Type B pancreatic cell (in vitro differentiated cells): Measurements from ENCODE around the gene KRR1. TPM values are rescaled to one million over a fixed set of nuclear protein-coding genes. Genes with fewer than 3 reads are reported as not detected.
A peak's percentile ranks its signal among the peaks of the same experiment; 100 is the strongest.

ENCODE experiments used
- DNase-seq: peaks from one replicate; pipeline ENCODE4 v3.0.0; 2021; ENCODE audit warnings: mixed read lengths; ENCODE audit not compliant: unreplicated experiment; ENCODE audit errors: extremely low spot score
- H3K27ac Mint-ChIP-seq: 2 replicates; pipeline ENCODE4 v1.8.0; 2021; ENCODE audit warnings: mild to moderate bottlenecking, mixed read lengths
- H3K27me3 Mint-ChIP-seq: 2 replicates; pipeline ENCODE4 v1.8.0; 2021; ENCODE audit warnings: mixed read lengths
- H3K36me3 Mint-ChIP-seq: 2 replicates; pipeline ENCODE4 v1.8.0; 2021; ENCODE audit warnings: mixed read lengths
- H3K4me1 Mint-ChIP-seq: one replicate; pipeline ENCODE4 v1.8.0; 2021; ENCODE audit warnings: mixed read lengths; ENCODE audit not compliant: unreplicated experiment
- H3K4me3 Mint-ChIP-seq: 2 replicates; pipeline ENCODE4 v1.8.0; 2021; ENCODE audit warnings: mild to moderate bottlenecking, mixed read lengths
- H3K9me3 Mint-ChIP-seq: 2 replicates; pipeline ENCODE4 v1.8.0; 2021; ENCODE audit warnings: mixed read lengths
- total RNA-seq: library from RNA; stranded (reverse); gene quantifications from 2 replicates; pipeline ENCODE4 v1.2.1, GENCODE V29; 2021; ENCODE audit warnings: low replicate concordance
- TF ChIP-seq, protein P1 (sequence below): fragments of 200-600 bp; sonication (generic); conservative IDR thresholded peaks from 2 replicates; pipeline ENCODE4 v1.5.0; 2021; ENCODE audit warnings: antibody characterized with exemption, mild to moderate bottlenecking

The KRR1 gene
- total RNA-seq, 1 donor from 2014 or later: 66.9 TPM

DNA sequence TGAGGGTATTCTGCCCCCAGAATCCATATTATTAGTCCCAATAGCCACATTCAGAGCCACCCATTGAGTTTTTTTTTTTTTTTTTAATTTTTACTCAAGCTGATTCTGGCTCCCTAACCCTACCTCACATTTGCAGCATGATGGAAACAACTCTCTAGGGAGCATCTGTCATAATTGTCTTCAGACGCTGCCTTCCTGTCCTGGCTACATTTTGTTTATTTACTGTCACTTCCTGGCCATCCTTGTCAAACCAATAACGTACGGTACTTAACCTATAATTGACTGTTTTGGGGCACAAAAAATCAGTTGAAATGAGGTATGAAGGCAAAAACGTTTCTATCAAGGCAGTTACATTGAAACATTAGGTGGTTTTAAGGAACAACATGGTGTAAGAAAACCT is 28.8 kb downstream of the KRR1 start:
- Mint-ChIP-seq H3K27me3 (no peaks in the 10 kb centered on the region), H3K4me3 (no peak overlapping the region), H3K4me1 (peaks cover 8% of the 10 kb centered on the region), H3K9me3 (no peaks in the 10 kb centered on the region), H3K36me3 (no peaks in the 10 kb centered on the region), H3K27ac (no peak overlapping the region)
- DNase-seq: no peak
- TF ChIP-seq, protein P1, sequence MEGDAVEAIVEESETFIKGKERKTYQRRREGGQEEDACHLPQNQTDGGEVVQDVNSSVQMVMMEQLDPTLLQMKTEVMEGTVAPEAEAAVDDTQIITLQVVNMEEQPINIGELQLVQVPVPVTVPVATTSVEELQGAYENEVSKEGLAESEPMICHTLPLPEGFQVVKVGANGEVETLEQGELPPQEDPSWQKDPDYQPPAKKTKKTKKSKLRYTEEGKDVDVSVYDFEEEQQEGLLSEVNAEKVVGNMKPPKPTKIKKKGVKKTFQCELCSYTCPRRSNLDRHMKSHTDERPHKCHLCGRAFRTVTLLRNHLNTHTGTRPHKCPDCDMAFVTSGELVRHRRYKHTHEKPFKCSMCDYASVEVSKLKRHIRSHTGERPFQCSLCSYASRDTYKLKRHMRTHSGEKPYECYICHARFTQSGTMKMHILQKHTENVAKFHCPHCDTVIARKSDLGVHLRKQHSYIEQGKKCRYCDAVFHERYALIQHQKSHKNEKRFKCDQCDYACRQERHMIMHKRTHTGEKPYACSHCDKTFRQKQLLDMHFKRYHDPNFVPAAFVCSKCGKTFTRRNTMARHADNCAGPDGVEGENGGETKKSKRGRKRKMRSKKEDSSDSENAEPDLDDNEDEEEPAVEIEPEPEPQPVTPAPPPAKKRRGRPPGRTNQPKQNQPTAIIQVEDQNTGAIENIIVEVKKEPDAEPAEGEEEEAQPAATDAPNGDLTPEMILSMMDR: no peak

DNA sequence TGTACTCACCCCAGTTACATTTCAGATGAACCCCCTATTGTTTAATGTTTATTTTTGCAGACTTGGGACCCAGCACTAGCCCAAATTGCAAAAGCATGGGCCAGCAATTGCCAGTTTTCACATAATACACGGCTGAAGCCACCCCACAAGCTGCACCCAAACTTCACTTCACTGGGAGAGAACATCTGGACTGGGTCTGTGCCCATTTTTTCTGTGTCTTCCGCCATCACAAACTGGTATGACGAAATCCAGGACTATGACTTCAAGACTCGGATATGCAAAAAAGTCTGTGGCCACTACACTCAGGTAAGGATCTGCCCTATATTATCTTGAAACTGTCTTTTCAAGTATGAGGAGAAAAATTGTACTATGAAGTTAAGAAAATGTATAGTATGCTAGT is 29.6 kb downstream of the KRR1 start:
- H3K9me3 Mint-ChIP-seq: no peaks in the 10 kb centered on the region
- TF ChIP-seq, protein P1: no peak
- H3K27ac Mint-ChIP-seq: no peak overlapping the region
- DNase-seq: no peak
- no peak overlapping the region for H3K4me3 Mint-ChIP-seq
- H3K27me3 Mint-ChIP-seq: no peaks in the 10 kb centered on the region
- H3K36me3 Mint-ChIP-seq: no peaks in the 10 kb centered on the region
- peaks cover 8% of the 10 kb centered on the region for H3K4me1 Mint-ChIP-seq

DNA sequence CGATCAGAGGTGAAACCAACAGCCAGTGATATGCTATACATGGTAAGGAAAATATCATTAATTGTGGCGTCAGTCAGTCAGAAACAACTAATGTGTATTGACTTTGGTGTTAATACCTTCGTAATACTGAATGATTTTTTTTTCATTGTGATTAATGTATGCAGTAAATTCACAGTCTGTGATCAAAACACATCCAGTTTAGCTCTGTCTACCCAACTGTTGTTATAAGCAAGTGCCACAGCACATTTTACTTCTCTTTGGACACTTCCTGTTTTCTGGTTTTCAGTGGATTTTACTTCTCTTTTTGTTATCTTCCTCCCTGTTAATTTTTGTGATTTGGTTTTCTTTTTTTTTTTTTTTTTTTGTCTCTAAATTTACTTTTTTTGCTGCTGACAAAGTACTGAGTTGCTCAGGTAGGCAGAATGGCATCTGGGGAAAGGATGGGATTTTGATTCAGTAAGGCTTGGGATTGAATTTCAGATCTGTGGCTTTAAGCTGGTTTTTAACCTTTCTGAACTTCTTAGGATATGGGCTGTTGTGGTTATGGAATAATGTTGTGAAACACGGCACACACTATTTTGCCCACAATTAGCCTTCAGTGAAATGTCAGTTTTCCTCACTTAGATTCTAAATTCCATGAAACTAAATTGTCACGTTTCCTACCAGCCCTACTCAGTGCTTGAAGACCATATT is 30.2 kb downstream of the KRR1 start:
- TF ChIP-seq, protein P1: no peak
- Mint-ChIP-seq H3K27me3 (no peaks in the 10 kb centered on the region), H3K27ac (no peak overlapping the region), H3K36me3 (no peaks in the 10 kb centered on the region), H3K9me3 (no peaks in the 10 kb centered on the region), H3K4me3 (peak overlapping the region; percentile 20), H3K4me1 (peaks cover 8% of the 10 kb centered on the region)
- no peak for DNase-seq

DNA sequence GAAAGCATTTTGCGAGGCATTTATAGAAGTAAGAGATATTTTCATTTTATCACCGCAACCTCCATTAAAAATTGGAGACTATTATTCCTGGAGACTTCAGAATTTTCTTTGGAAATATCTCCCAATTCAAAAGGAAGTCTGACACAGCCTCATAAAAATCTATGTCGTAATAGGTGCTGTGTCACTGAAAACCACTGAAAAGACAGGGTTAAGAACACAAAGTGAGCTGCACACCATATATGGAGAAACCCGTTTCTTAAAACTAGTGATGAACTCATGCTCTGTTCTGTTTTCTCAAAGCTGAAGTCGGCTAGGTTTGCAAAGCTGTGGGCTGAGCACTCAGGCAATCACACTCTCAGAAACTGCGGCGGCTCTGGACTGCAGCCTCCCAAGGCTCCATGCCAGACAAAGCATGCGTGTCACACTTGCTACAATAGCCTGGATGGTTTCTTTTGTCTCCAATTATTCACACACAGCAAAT is 30.9 kb downstream of the KRR1 start, which contains the start of gene GLIPR1:
TSS of gene GLIPR1 (plus strand) at position 287 of the 481 bp plus-strand sequence. CDS start at position 413, 126 bp downstream.
- no peak for DNase-seq
- Mint-ChIP-seq H3K27ac (no peak within 1 kb of the TSS), H3K36me3 (no peaks in the 10 kb centered on the region), H3K4me1 (peaks cover 8% of the 10 kb centered on the region), H3K27me3 (no peaks in the 10 kb centered on the region), H3K9me3 (no peaks in the 10 kb centered on the region), H3K4me3 (peak within 1 kb of the TSS; percentile 20)
- TF ChIP-seq, protein P1: no peak

DNA sequence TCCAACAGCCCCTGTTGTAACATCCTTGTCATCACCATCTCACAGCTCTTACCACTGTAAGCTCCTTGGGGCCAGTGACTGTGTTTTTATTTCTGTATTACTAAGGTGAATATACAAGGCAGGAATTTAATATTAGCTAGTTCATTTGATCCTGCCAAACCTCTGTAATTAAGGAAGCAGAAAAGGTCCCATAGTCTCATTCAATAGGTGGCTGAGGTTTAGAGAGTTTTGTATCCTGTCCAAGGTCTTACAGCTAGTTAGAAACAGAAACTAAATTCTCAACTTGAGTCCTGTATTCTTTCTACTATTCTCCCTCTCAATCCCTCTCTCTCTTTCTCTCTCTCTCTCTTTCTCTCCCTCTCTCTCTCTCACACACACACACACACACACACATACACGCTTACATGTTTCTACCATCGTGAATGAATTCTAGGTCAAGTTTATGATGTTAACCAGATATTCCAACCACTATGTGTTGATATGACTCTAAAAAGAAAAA is 31.4 kb downstream of the KRR1 start:
- H3K27ac Mint-ChIP-seq: no peak overlapping the region
- H3K9me3 Mint-ChIP-seq: no peaks in the 10 kb centered on the region
- no peak overlapping the region for H3K4me3 Mint-ChIP-seq
- TF ChIP-seq, protein P1: no peak
- no peaks in the 10 kb centered on the region for H3K36me3 Mint-ChIP-seq
- H3K4me1 Mint-ChIP-seq: peaks cover 8% of the 10 kb centered on the region
- no peak for DNase-seq
- no peaks in the 10 kb centered on the region for H3K27me3 Mint-ChIP-seq
